Measurements from ENCODE around the gene FAM236A. TPM values are rescaled to one million over a fixed set of nuclear protein-coding genes. Genes with fewer than 3 reads are reported as not detected.
"Not testable (repeated sequence)": the region's sequence is repeated elsewhere in the genome, so short reads cannot be mapped to it uniquely, and the experiment has no call there.

The FAM236A gene
- total RNA-seq = not detected

GRCh38 chrX:72937906-72938305 lies at the start of gene FAM236A:
FAM236A (plus strand) TSS chrX:72938206; CDS start chrX:72938263, 57 bp downstream.
- H3K4me1 Mint-ChIP-seq; H3K36me3 Mint-ChIP-seq; H3K4me3 Mint-ChIP-seq; POLR2A ChIA-PET; H3K27me3 Mint-ChIP-seq; DNase-seq; ATAC-seq (ENCODE audit: low read depth); H3K27ac Mint-ChIP-seq; H3K9me3 Mint-ChIP-seq: not testable (repeated sequence)

DNA sequence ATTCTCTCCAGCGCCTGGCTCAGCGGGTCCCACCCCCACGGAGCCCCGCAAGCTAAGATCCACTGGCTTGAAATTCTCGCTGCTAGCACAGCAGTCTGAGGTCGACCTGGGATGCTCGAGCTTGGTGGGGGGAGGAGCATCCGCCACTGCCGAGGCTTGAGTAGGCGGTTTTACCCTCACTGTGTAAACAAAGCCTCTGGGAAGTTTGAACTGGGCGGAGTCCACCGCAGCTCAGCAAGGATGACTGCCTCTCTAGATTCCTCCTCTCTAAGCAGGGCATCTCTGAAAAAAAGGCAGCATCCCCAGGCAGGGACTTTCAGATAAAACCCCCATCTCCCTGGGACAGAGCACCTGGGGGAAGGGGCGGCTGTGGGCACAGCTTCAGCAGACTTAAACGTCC lies 48.3 kb upstream of the FAM236A start:
- H3K4me3 Mint-ChIP-seq; H3K27ac Mint-ChIP-seq; H3K4me1 Mint-ChIP-seq; DNase-seq; H3K27me3 Mint-ChIP-seq; ATAC-seq (ENCODE audit: low read depth); POLR2A ChIA-PET; H3K9me3 Mint-ChIP-seq; H3K36me3 Mint-ChIP-seq: not testable (repeated sequence)

GRCh38 chrX:72912315-72912714 lies 25.7 kb upstream of the FAM236A start, which contains the start of gene FAM236C:
FAM236C (plus strand) TSS chrX:72912615; CDS start chrX:72912715, 100 bp downstream.
- not testable (repeated sequence) for H3K36me3 Mint-ChIP-seq

GRCh38 chrX:72916096-72916495 lies 21.9 kb upstream of the FAM236A start:
- H3K27me3 Mint-ChIP-seq; H3K4me3 Mint-ChIP-seq; POLR2A ChIA-PET; H3K36me3 Mint-ChIP-seq; ATAC-seq (ENCODE audit: low read depth); DNase-seq; H3K27ac Mint-ChIP-seq; H3K4me1 Mint-ChIP-seq; H3K9me3 Mint-ChIP-seq: not testable (repeated sequence)

More at GRCh38 chrX:72912315-72912714, 25.7 kb upstream of the FAM236A start, which contains the start of gene FAM236C:
- H3K9me3 Mint-ChIP-seq; H3K27ac Mint-ChIP-seq; H3K27me3 Mint-ChIP-seq; H3K4me1 Mint-ChIP-seq; DNase-seq; POLR2A ChIA-PET; H3K4me3 Mint-ChIP-seq; ATAC-seq (ENCODE audit: low read depth): not testable (repeated sequence)

- H3K36me3 Mint-ChIP-seq; H3K27me3 Mint-ChIP-seq; H3K9me3 Mint-ChIP-seq; DNase-seq; H3K4me1 Mint-ChIP-seq; ATAC-seq (ENCODE audit: low read depth); H3K4me3 Mint-ChIP-seq; H3K27ac Mint-ChIP-seq; POLR2A ChIA-PET: not testable (repeated sequence)
Observed at GRCh38 chrX:72932283-72932682, 5.7 kb upstream of the FAM236A start.

DNA sequence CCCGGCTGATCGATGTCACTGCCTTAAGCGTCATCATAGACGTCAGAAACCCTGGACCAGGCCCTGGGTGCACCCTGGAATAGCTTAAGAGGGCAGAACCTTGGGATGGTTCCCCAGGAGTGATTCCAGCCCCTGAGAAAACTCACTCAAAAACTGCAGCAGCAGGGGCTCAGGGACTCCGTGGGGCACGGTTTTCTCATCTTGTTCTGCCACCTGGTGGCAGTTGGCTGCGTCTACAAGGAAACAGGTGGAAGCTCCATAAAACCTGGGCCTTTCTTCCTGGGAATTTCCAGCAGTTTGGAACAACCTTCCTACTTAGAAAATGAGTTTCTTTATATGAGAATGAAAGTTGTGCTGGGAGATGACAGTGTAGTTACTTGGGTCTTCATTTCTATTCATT lies 1.6 kb upstream of the FAM236A start:
- POLR2A ChIA-PET; H3K9me3 Mint-ChIP-seq; H3K36me3 Mint-ChIP-seq; H3K27me3 Mint-ChIP-seq; H3K27ac Mint-ChIP-seq; H3K4me1 Mint-ChIP-seq; ATAC-seq (ENCODE audit: low read depth); DNase-seq; H3K4me3 Mint-ChIP-seq: not testable (repeated sequence)

GRCh38 chrX:72936882-72937455 lies 1.0 kb upstream of the FAM236A start:
- H3K9me3 Mint-ChIP-seq; POLR2A ChIA-PET; H3K27ac Mint-ChIP-seq; DNase-seq; H3K27me3 Mint-ChIP-seq; H3K4me3 Mint-ChIP-seq; ATAC-seq (ENCODE audit: low read depth); H3K36me3 Mint-ChIP-seq; H3K4me1 Mint-ChIP-seq: not testable (repeated sequence)

DNA sequence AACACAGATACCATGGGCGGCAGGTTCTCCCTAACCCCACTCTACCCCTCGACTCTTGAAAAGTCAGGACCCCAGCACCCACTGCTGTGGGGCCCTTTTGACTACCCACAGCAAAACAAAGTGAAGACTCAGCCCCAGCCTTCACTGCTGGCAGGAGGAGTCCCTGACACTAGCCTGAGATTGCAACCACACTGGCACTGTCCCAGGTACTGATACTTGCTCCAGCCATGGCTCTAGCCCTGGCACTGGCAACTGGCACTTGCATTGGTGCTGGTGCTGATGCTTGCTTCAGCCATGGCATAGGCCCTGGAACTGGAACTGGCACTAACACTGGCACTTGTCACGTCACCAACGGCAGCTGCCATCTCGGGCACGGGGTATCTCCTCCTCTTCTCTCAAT lies 4.3 kb downstream of the FAM236A start:
- not testable (repeated sequence) for H3K27ac Mint-ChIP-seq; H3K27me3 Mint-ChIP-seq; ATAC-seq (ENCODE audit: low read depth)

GRCh38 chrX:72943035-72943818 lies 5.2 kb downstream of the FAM236A start:
- DNase-seq, H3K27me3 Mint-ChIP-seq, H3K9me3 Mint-ChIP-seq, POLR2A ChIA-PET, H3K4me3 Mint-ChIP-seq, H3K4me1 Mint-ChIP-seq, H3K27ac Mint-ChIP-seq, H3K36me3 Mint-ChIP-seq: not testable (repeated sequence)
- peak; percentile 87 for ATAC-seq (ENCODE audit: low read depth)

More for the DNA sequence above, 4.3 kb downstream of the FAM236A start:
- H3K4me1 Mint-ChIP-seq, H3K4me3 Mint-ChIP-seq, DNase-seq, H3K9me3 Mint-ChIP-seq, POLR2A ChIA-PET, H3K36me3 Mint-ChIP-seq: not testable (repeated sequence)

DNA sequence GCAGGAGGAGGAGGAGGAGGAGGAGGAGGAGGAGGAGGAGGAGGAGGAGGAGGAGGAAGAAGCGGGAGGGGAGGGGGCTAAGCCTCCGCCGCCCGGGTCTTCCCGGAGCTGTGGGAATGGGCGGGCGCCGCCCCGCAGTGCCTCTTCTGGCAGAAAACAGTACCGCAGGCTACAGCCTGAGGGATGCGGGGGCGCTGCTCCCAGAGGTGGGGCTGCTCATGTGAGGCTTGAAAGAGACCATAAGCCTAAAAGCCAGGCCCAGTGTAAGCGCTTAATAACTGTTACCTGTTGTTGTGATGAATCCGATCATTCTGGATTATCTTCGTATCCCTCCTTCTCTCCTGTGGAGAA lies 5.8 kb downstream of the FAM236A start, which contains the start of gene DMRTC1:
Gene DMRTC1 (minus strand): TSS at position 19 of the 351 bp plus-strand sequence. CDS start 68,143 bp downstream, outside the sequence.
- ATAC-seq (ENCODE audit: low read depth) = peak; percentile 78
- H3K27ac Mint-ChIP-seq, H3K27me3 Mint-ChIP-seq, DNase-seq, POLR2A ChIA-PET, H3K4me1 Mint-ChIP-seq, H3K9me3 Mint-ChIP-seq, H3K36me3 Mint-ChIP-seq, H3K4me3 Mint-ChIP-seq: not testable (repeated sequence)

GRCh38 chrX:72959971-72960370 lies 22.0 kb downstream of the FAM236A start:
- H3K27ac Mint-ChIP-seq; H3K36me3 Mint-ChIP-seq; DNase-seq; ATAC-seq (ENCODE audit: low read depth); H3K9me3 Mint-ChIP-seq; H3K4me3 Mint-ChIP-seq; H3K4me1 Mint-ChIP-seq; H3K27me3 Mint-ChIP-seq; POLR2A ChIA-PET: not testable (repeated sequence)

DNA sequence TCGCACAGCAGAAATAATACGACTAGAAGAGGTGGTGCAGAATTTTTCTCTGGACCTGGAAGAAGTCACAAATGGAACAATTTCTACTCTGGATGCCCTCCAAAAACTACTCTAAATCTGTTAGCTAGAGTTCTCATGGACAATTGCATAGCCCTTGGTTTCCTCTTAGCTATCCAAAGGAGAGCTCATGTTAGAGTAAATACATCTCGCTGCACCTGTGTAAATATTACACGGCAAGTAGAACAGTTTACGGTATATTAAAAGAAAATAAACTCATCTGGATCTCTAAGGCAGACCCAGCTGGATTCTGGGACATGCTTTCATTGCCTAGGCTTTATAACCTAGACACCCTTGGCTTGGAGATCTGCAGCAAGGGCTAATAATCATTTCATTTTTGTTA lies 33.9 kb downstream of the FAM236A start:
- H3K27me3 Mint-ChIP-seq; H3K27ac Mint-ChIP-seq; POLR2A ChIA-PET; H3K4me1 Mint-ChIP-seq; H3K9me3 Mint-ChIP-seq; ATAC-seq (ENCODE audit: low read depth); H3K36me3 Mint-ChIP-seq; DNase-seq; H3K4me3 Mint-ChIP-seq: not testable (repeated sequence)

- H3K9me3 Mint-ChIP-seq; H3K36me3 Mint-ChIP-seq; ATAC-seq (ENCODE audit: low read depth); H3K4me3 Mint-ChIP-seq; POLR2A ChIA-PET; DNase-seq; H3K4me1 Mint-ChIP-seq; H3K27me3 Mint-ChIP-seq; H3K27ac Mint-ChIP-seq: not testable (repeated sequence)
Observed at GRCh38 chrX:72974885-72975284, 36.9 kb downstream of the FAM236A start.

DNA sequence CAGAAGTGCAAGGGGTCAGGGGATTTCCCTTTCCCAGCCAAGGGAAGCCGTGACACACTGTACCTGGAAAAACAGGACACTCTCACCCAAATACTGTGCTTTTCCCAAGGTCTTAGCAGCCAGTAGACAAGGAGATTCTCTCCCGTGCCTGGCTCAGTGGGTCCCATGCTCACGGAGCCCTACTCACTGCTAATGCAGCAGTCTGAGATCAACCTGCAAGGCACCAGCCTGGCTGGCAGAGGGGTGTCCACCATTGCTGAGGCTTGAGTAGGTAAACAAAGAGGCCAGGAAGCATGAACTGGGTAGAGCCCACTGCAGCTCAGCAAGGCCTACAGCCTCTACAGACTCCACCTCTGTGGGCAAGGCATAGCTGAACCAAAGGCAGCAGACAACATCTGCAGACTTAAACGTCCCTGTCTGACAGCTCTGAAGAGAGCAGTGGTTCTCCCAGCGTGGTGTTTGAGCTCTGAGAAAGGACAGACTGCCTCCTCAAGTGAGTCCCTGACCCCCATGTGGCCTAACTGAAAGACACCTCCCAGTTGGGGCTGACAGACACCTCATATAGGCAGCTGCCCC lies 43.0 kb downstream of the FAM236A start:
- H3K4me1 Mint-ChIP-seq; H3K36me3 Mint-ChIP-seq; H3K27ac Mint-ChIP-seq; H3K9me3 Mint-ChIP-seq; ATAC-seq (ENCODE audit: low read depth); DNase-seq; H3K4me3 Mint-ChIP-seq; H3K27me3 Mint-ChIP-seq; POLR2A ChIA-PET: not testable (repeated sequence)
